Esophagus muscularis mucosa (tissue), 4 donors: Measurements from ENCODE around the gene PGM2L1. TPM values are rescaled to one million over a fixed set of nuclear protein-coding genes. Genes with fewer than 3 reads are reported as not detected.

ENCODE experiments used
- DNase-seq: peaks from one replicate; pipeline ENCODE4 v3.0.0-alpha.2; 2017; ENCODE audit errors: extremely low spot score
- H3K27ac ChIP-seq, 4 donors: fragments of 200-600 bp; sonication (generic); replicated peaks in 1 of 4; 1 replicate in 3 of 4; 2 replicates in 1 of 4; pipeline ENCODE4 v1.5.1; 2016 to 2019; ENCODE audit warnings: mild to moderate bottlenecking in 1 of 4
- H3K27me3 ChIP-seq, 4 donors: fragments of 200-600 bp; sonication (generic); one replicate each; pipeline versions ENCODE4 v1.5.1 to v1.6.0; 2016 to 2019
- H3K36me3 ChIP-seq, 4 donors: fragments of 200-600 bp; sonication (generic); one replicate each; pipeline ENCODE4 v1.5.1; 2016 to 2019
- H3K4me1 ChIP-seq, 4 donors: fragments of 200-600 bp; sonication (generic); one replicate each; pipeline ENCODE4 v1.5.1; 2016 to 2019
- H3K4me3 ChIP-seq, 4 donors: fragments of 200-600 bp; sonication (generic); 1 replicate in 2 of 4; 2 replicates in 2 of 4; pipeline ENCODE4 v1.5.1; 2016 to 2019; ENCODE audit warnings: mild to moderate bottlenecking in 4 of 4, moderate library complexity in 1 of 4
- H3K9me3 ChIP-seq, 4 donors: fragments of 200-600 bp; sonication (generic); 1 replicate in 3 of 4; 2 replicates in 1 of 4; pipeline ENCODE4 v1.5.1; 2016 to 2019
- EP300 ChIP-seq: sonication (generic); formaldehyde crosslinking; IDR thresholded peaks from one replicate; pipeline ENCODE4 v1.6.1; 2017; ENCODE audit warnings: antibody characterized with exemption
- POLR2A ChIP-seq: fragments of 450-650 bp; IDR thresholded peaks from one replicate; pipeline ENCODE4 v1.6.1; 2017; ENCODE audit warnings: antibody characterized with exemption, moderate library complexity, mild to moderate bottlenecking, low read depth
- POLR2AphosphoS5 ChIP-seq, 2 donors: sonication (generic); formaldehyde crosslinking; IDR thresholded peaks; one replicate each; pipeline ENCODE4 v1.6.1; 2017; ENCODE audit warnings: antibody characterized with exemption in 2 of 2
- WGBS: methylation state at CpG from one replicate; pipeline ENCODE4 v1.1.5; 2018; 5-methylcytosine and 5-hydroxymethylcytosine counted together
- intact Hi-C: fragments of 100-400 bp; cut with DNase I; formaldehyde crosslinking; loops from one replicate; pipeline ENCODE4 v1.15.1; 2023
- total RNA-seq, 4 donors: library from RNA; depleted of rRNA; stranded (reverse); fragments of >200 nt; gene quantifications; one replicate each; pipeline versions ENCODE4 v1.1.0 to v1.2.1, GENCODE V29; 2016
- TF ChIP-seq, protein P1 (sequence below), 3 experiments: fragments of 200-600 bp in 2 of 3; fragments of 450-650 bp in 1 of 3; sonication (generic) in 2 of 3; IDR thresholded peaks; one replicate each; pipeline ENCODE4 v1.5.1; 2017 to 2019; ENCODE audit warnings: antibody characterized with exemption in 3 of 3, mild to moderate bottlenecking in 2 of 3, moderate library complexity in 1 of 3

Gene PGM2L1
- total RNA-seq, 4 donors from 2014 or later = 2.5 to 6.4 (median 5.8) TPM

DNA sequence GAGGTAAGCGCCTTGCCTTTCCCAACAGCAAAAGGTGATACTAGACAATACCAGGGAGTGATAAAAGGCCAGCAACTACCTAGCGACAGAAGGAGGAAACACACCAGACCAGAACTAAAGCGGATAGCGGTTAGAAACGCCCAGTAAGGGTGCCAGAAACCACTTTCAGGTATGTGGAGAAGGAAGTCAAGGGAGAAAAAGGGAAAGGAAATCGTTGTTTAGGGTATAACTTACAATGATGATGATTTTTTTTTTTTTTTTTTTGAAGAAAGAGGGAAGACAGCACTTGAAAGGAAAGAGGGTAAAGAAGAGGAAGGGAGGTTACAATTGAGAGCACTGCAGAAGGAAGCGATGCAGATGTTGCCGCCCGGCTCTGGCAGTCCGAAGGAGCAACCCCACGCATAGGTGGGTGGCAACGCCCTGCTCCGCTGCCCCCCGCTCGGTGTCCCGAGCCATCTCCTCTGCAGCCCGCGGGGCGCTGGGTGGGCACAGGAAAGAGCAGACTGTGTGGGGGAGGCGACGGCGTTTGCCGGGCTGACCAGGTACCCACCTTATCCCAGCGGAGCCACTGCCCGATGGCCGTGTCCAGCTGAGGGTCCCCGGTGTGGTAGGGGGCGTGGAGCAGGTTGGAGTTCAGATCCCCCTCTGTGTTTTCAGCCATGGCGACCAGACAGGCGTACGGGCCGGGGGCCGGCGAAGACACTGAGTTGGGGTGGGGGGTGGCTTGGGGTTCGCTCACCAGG, 561 bp downstream of the PGM2L1 start:
- Histone ChIP-seq H3K36me3 (no peaks in the 10 kb centered on the region), H3K9me3 (no peaks in the 10 kb centered on the region), H3K4me1 (peaks cover 4 to 14% (median 7%) of the 10 kb centered on the region in 4 donors), H3K4me3 (peak overlapping the region; percentile 81 to 95 (median 88)), H3K27me3 (no peaks in the 10 kb centered on the region), H3K27ac (peak overlapping the region; percentile 89 to 95 (median 91))
- intact Hi-C loops = loop anchor here (10.0 kb wide), 1 partner anchor 347 kb away; the partner anchor contains the start of gene RNF169
- 2% methylated on average over 24 of the region's 35 CpGs for WGBS
- no peak for TF ChIP-seq POLR2AphosphoS5 (IDR thresholded peaks at IDR 0.05)
- no peak for TF ChIP-seq EP300
- TF ChIP-seq, protein P1, sequence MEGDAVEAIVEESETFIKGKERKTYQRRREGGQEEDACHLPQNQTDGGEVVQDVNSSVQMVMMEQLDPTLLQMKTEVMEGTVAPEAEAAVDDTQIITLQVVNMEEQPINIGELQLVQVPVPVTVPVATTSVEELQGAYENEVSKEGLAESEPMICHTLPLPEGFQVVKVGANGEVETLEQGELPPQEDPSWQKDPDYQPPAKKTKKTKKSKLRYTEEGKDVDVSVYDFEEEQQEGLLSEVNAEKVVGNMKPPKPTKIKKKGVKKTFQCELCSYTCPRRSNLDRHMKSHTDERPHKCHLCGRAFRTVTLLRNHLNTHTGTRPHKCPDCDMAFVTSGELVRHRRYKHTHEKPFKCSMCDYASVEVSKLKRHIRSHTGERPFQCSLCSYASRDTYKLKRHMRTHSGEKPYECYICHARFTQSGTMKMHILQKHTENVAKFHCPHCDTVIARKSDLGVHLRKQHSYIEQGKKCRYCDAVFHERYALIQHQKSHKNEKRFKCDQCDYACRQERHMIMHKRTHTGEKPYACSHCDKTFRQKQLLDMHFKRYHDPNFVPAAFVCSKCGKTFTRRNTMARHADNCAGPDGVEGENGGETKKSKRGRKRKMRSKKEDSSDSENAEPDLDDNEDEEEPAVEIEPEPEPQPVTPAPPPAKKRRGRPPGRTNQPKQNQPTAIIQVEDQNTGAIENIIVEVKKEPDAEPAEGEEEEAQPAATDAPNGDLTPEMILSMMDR (IDR thresholded peaks at IDR 0.05) = peak in 2 of 3 experiments; percentile 11 to 24
- no peak for TF ChIP-seq POLR2A
- no peak for DNase-seq

- 97% methylated on average over 8 of the region's 8 CpGs for WGBS
- intact Hi-C loops = loop anchor here (10.0 kb wide), 1 partner anchor 353 kb away; the partner anchor contains the start of gene RNF169
- peaks cover 2 to 10% (median 7%) of the 10 kb centered on the region in 4 donors for H3K4me1 ChIP-seq
- no peak overlapping the region for H3K4me3 ChIP-seq
- no peaks in the 10 kb centered on the region for H3K27me3 ChIP-seq
- H3K36me3 ChIP-seq = no peaks in the 10 kb centered on the region
- DNase-seq = no peak
- H3K27ac ChIP-seq = no peak overlapping the region
- TF ChIP-seq POLR2AphosphoS5 (IDR thresholded peaks at IDR 0.05) = no peak
- TF ChIP-seq POLR2A = no peak
- TF ChIP-seq, protein P1 (IDR thresholded peaks at IDR 0.05) = no peak
- TF ChIP-seq EP300 = no peak
- H3K9me3 ChIP-seq = no peaks in the 10 kb centered on the region
These were observed 6.0 kb downstream of the PGM2L1 start for GRCh38 chr11:74392256-74392655.

- H3K36me3 ChIP-seq = no peaks in the 10 kb centered on the region
- TF ChIP-seq POLR2A (no peak), POLR2AphosphoS5 (IDR thresholded peaks at IDR 0.05) (no peak), EP300 (no peak)
- TF ChIP-seq, protein P1 (IDR thresholded peaks at IDR 0.05) = no peak
- no peaks in the 10 kb centered on the region for H3K27me3 ChIP-seq
- no peak for DNase-seq
- no peak overlapping the region for H3K4me3 ChIP-seq
- intact Hi-C loops = loop anchor here (10.0 kb wide), 1 partner anchor 354 kb away; the partner anchor contains the start of gene RNF169
- WGBS = 68% methylated on average over 3 of the region's 3 CpGs
- peaks cover 0 to 7% (median 4%) of the 10 kb centered on the region in 4 donors for H3K4me1 ChIP-seq
- no peak overlapping the region for H3K27ac ChIP-seq
- H3K9me3 ChIP-seq = no peaks in the 10 kb centered on the region
These were observed 7.0 kb downstream of the PGM2L1 start for GRCh38 chr11:74391193-74391592.

GRCh38 chr11:74390697-74391096, 7.5 kb downstream of the PGM2L1 start:
- WGBS = 87% methylated on average over 2 of the region's 2 CpGs
- intact Hi-C loops = loop anchor here (10.0 kb wide), 1 partner anchor 354 kb away; the partner anchor contains the start of gene RNF169
- Histone ChIP-seq H3K27ac (no peak overlapping the region), H3K9me3 (no peaks in the 10 kb centered on the region), H3K27me3 (no peaks in the 10 kb centered on the region), H3K36me3 (no peaks in the 10 kb centered on the region), H3K4me3 (no peak overlapping the region), H3K4me1 (peaks cover 0 to 7% (median 4%) of the 10 kb centered on the region in 4 donors)
- no peak for TF ChIP-seq POLR2A
- no peak for DNase-seq

GRCh38 chr11:74388678-74389327, 9.4 kb downstream of the PGM2L1 start:
- Histone ChIP-seq H3K27ac (no peak overlapping the region), H3K36me3 (no peaks in the 10 kb centered on the region), H3K27me3 (no peaks in the 10 kb centered on the region), H3K9me3 (no peaks in the 10 kb centered on the region), H3K4me3 (no peak overlapping the region), H3K4me1 (peaks cover 0 to 7% (median 4%) of the 10 kb centered on the region in 4 donors)
- DNase-seq = no peak
- 0% methylated on average over 2 of the region's 2 CpGs for WGBS
- TF ChIP-seq, protein P1 (IDR thresholded peaks at IDR 0.05) = peak; percentile 68 to 76 (median 70)
- TF ChIP-seq POLR2AphosphoS5 (IDR thresholded peaks at IDR 0.05) = no peak
- no peak for TF ChIP-seq EP300
- no peak for TF ChIP-seq POLR2A
- intact Hi-C loops = loop anchor here (2.0 kb wide), 2 partner anchors 60 to 134 kb away; no protein-coding TSS in a partner anchor
